Activated CD4-positive, alpha-beta memory T cell treated with anti-CD3 and anti-CD28 coated beads for 36 hours (primary cell): Measurements from ENCODE around the gene CHTOP. TPM values are rescaled to one million over a fixed set of nuclear protein-coding genes. Genes with fewer than 3 reads are reported as not detected.

Experiments
- CTCF ChIA-PET: fragments of 350-600 bp; sonication (Branson Sonifier 250); formaldehyde crosslinking; loops from one replicate; lab custom pipeline; 2021; ENCODE audit warnings: antibody characterized with exemption, inconsistent platforms; lab: Charles Lee
- POLR2A ChIA-PET: fragments of 350-600 bp; sonication (Branson Sonifier 250); formaldehyde crosslinking; loops from one replicate; lab custom pipeline; 2021; ENCODE audit warnings: antibody characterized with exemption; lab: Charles Lee
- DNase-seq: peaks from one replicate; pipeline ENCODE4 v3.0.0-alpha.2; 2020
- H3K27ac Mint-ChIP-seq: one replicate; pipeline ENCODE4 v1.8.0; 2021; ENCODE audit warnings: mixed read lengths
- H3K27me3 Mint-ChIP-seq: one replicate; pipeline ENCODE4 v1.8.0; 2021; ENCODE audit warnings: mixed read lengths
- H3K36me3 Mint-ChIP-seq: one replicate; pipeline ENCODE4 v1.8.0; 2021; ENCODE audit warnings: mixed read lengths
- H3K4me1 Mint-ChIP-seq: one replicate; pipeline ENCODE4 v1.8.0; 2021; ENCODE audit warnings: low read depth, mixed read lengths
- H3K4me3 Mint-ChIP-seq: one replicate; pipeline ENCODE4 v1.8.0; 2021; ENCODE audit warnings: mild to moderate bottlenecking, mixed read lengths
- H3K9me3 Mint-ChIP-seq: one replicate; pipeline ENCODE4 v1.8.0; 2021; ENCODE audit warnings: mixed read lengths
- intact Hi-C: fragments of 100-400 bp; cut with micrococcal nuclease; formaldehyde crosslinking; loops from one replicate; pipeline ENCODE4 v1.15.1; 2023
- total RNA-seq, 2 experiments: library from RNA; stranded (reverse); gene quantifications; one replicate each; pipeline ENCODE4 v1.2.3, GENCODE V29; 2021

The CHTOP gene
- total RNA-seq, 2 experiments from 2014 or later: 92.5 to 94.7 TPM

DNA sequence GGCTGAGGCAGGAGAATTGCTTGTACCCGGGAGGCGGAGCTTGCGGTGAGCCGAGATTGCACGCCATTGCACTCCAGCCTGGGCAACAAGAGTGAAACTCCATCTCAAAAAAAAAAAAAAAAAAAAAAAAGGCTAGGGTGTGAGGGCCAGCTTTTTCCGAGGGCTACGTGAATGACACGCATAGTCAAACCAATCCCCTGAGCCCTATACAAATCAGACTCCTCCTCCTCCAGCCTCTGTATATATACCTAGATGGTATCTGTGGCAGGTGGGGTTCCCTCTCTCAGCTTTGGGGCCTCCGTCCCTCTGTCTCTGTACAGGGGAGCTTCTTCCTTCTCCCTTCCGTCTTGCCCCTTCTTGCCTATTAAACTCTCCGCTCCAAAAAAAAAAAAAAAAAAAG is 27.7 kb upstream of the CHTOP start:
- Mint-ChIP-seq H3K27me3 (no peaks in the 10 kb centered on the region), H3K9me3 (no peaks in the 10 kb centered on the region), H3K4me1 (no peaks in the 10 kb centered on the region), H3K4me3 (no peak overlapping the region), H3K36me3 (no peaks in the 10 kb centered on the region), H3K27ac (no peak overlapping the region)
- CTCF ChIA-PET: no interaction called here
- intact Hi-C loops: no loop called here
- DNase-seq: no peak
- POLR2A ChIA-PET: no interaction called here

DNA sequence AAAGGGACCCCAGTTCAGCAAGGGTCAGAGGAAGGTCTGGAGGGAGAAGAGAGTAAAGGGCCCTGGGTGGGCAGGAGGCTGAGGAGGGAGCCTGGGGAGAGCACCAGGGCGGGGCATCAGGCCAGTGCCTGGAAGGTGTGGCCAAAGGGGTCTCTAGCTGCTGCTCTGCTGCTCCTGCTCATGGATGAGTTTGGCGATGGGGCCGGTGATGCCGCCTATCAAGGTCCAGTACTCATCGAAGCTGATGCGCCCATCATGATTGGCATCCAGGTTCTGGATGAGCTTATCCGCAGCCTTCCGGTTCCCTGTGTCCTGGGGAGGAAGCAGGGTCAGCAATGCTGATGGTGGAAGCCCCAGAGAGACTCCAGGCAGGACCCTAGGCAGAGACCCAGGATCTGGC is 26.5 kb upstream of the CHTOP start:
- Mint-ChIP-seq H3K36me3 (no peaks in the 10 kb centered on the region), H3K27me3 (no peaks in the 10 kb centered on the region), H3K27ac (no peak overlapping the region), H3K9me3 (no peaks in the 10 kb centered on the region), H3K4me3 (no peak overlapping the region), H3K4me1 (no peaks in the 10 kb centered on the region)
- intact Hi-C loops: no loop called here
- CTCF ChIA-PET: interaction anchor here (1.3 kb wide), 1 partner anchor 10 kb away, joined by 3 read pairs; no protein-coding TSS in a partner anchor
- no peak for DNase-seq
- POLR2A ChIA-PET: no interaction called here

- ChIA-PET POLR2A (no interaction called here), CTCF (interaction anchor here (1.3 kb wide), 1 partner anchor 9 kb away, joined by 3 read pairs; no protein-coding TSS in a partner anchor)
These were observed 25.7 kb upstream of the CHTOP start for GRCh38 chr1:153608089-153608682.

DNA sequence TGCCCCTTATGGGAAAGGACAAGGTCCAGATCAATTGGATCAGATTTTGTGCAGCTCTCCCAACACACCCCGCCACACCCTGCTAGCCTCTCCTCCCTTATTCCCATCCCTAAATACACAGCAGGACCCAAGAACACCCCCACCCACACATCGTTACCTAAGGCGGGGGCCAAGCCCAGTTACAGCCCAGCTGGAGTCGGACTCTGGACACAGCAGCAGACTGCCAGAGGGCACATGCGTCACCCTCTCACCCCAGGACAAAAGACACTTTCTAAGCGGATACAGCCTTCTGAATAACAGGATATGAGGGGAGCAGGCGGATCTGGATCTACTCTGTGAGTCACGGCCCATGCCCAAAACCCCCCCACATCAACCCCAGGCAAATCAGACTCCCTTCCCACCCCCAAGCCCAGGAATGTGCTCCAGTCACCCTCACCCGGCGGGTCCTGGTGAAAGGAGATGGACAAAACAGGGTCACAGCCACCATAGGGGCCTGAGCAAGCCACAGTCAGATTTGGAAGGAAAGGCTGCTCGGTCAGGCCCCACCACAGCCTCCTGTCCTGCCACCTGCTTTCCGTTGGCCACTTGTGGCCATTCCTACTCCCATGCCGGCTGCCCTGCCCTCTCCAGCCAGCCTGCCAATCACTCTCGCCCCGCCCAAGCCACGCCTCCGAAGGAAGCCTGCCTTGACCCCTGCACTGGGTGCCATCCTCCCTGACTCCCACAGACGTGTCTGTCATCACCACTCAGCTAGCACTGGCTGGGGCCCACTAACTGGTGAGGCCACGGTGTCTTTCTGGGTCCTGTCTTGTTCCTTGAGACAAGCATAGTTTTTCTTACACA is 24.9 kb upstream of the CHTOP start:
- no peak overlapping the region for H3K27ac Mint-ChIP-seq
- DNase-seq: no peak
- H3K4me1 Mint-ChIP-seq: no peaks in the 10 kb centered on the region
- ChIA-PET CTCF (interaction anchor here (1.3 kb wide), 1 partner anchor 9 kb away, joined by 3 read pairs; no protein-coding TSS in a partner anchor), POLR2A (no interaction called here)
- intact Hi-C loops: no loop called here
- H3K9me3 Mint-ChIP-seq: no peaks in the 10 kb centered on the region
- H3K4me3 Mint-ChIP-seq: no peak overlapping the region
- no peaks in the 10 kb centered on the region for H3K27me3 Mint-ChIP-seq
- H3K36me3 Mint-ChIP-seq: no peaks in the 10 kb centered on the region

More at GRCh38 chr1:153608089-153608682, 25.7 kb upstream of the CHTOP start:
- no peak for DNase-seq
- intact Hi-C loops: no loop called here
- Mint-ChIP-seq H3K4me1 (no peaks in the 10 kb centered on the region), H3K4me3 (no peak overlapping the region), H3K27ac (no peak overlapping the region), H3K36me3 (no peaks in the 10 kb centered on the region), H3K9me3 (no peaks in the 10 kb centered on the region), H3K27me3 (no peaks in the 10 kb centered on the region)

DNA sequence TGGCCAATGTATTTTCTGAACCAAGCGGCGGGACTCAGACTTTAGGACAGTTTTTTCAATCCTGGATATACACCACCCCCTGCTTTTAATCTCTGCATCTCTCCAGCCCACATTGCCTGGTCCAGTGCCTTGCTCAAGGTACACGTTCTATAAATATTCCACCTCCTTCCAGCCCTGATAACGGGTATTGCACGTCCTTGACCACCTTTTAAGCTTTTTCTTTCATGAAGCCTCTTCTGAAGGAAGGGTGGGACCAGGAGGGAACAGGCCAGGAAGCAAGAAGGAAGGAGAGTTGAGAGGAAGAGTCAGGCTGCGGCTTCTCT is 24.3 kb upstream of the CHTOP start:
- Mint-ChIP-seq H3K27ac (no peak overlapping the region), H3K4me1 (no peaks in the 10 kb centered on the region), H3K27me3 (no peaks in the 10 kb centered on the region), H3K4me3 (no peak overlapping the region), H3K36me3 (no peaks in the 10 kb centered on the region), H3K9me3 (no peaks in the 10 kb centered on the region)
- intact Hi-C loops: no loop called here
- ChIA-PET POLR2A (no interaction called here), CTCF (no interaction called here)
- DNase-seq: no peak

GRCh38 chr1:153610334-153610733 is 23.5 kb upstream of the CHTOP start:
- Mint-ChIP-seq H3K9me3 (no peaks in the 10 kb centered on the region), H3K4me1 (no peaks in the 10 kb centered on the region), H3K36me3 (no peaks in the 10 kb centered on the region), H3K27ac (no peak overlapping the region), H3K27me3 (no peaks in the 10 kb centered on the region), H3K4me3 (no peak overlapping the region)
- ChIA-PET POLR2A (no interaction called here), CTCF (interaction anchor here (1.3 kb wide), 1 partner anchor 100 kb away, joined by 3 read pairs; no protein-coding TSS in a partner anchor)
- DNase-seq: no peak
- intact Hi-C loops: no loop called here

DNA sequence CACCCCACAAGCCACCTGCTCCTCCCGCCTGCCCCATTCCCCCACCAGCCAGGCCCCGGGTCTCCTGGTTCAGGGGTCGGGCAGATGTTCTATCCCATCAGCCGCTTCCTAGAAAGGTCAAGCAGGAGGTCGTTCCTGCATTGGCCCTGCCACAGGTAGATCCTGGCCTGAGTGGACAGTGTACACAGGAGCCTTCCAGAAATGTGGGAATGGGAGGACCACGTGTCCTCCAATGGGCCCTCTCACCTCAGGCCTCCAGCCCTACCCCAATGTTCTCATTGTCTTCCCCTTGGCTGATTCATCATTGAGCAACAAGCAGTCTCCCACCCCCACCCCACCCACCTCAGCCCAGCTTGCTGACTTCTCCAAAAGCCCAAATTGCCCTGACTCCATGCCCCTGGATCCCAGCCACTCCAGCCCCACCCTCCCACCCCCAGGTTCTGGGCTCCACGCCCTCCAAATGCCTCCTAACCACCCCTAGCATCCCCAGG is 23.0 kb upstream of the CHTOP start:
- Mint-ChIP-seq H3K27ac (no peak overlapping the region), H3K36me3 (no peaks in the 10 kb centered on the region), H3K9me3 (no peaks in the 10 kb centered on the region), H3K27me3 (no peaks in the 10 kb centered on the region), H3K4me1 (no peaks in the 10 kb centered on the region), H3K4me3 (no peak overlapping the region)
- intact Hi-C loops: no loop called here
- ChIA-PET POLR2A (no interaction called here), CTCF (interaction anchor here (1.3 kb wide), 1 partner anchor 101 kb away, joined by 3 read pairs; no protein-coding TSS in a partner anchor)
- no peak for DNase-seq

DNA sequence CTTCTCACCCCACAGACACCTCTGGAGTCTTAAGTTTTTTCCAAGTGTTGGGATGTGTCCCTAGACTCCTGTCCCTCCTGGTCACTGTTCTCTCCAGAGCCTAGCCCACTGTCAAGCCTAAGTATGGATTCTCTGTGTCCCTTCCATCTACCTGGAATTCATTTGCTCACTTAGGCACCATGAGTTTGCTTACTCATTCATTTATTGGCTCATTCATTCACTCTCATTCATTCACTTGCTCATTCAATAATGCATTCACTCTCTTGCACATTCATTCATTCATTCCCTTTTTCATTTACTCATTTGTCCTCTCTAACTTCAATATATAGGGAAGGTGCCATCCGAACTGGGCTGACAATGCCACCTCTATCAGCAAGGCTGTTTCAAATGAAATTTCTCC is 22.5 kb upstream of the CHTOP start:
- intact Hi-C loops: no loop called here
- Mint-ChIP-seq H3K27me3 (no peaks in the 10 kb centered on the region), H3K36me3 (no peaks in the 10 kb centered on the region), H3K4me1 (no peaks in the 10 kb centered on the region), H3K4me3 (no peak overlapping the region), H3K27ac (no peak overlapping the region), H3K9me3 (no peaks in the 10 kb centered on the region)
- DNase-seq: no peak
- ChIA-PET POLR2A (no interaction called here), CTCF (no interaction called here)

- CTCF ChIA-PET: no interaction called here
- H3K27me3 Mint-ChIP-seq: no peaks in the 10 kb centered on the region
- no peaks in the 10 kb centered on the region for H3K4me1 Mint-ChIP-seq
- no peak overlapping the region for H3K4me3 Mint-ChIP-seq
- DNase-seq: no peak
- POLR2A ChIA-PET: no interaction called here
- intact Hi-C loops: no loop called here
- no peak overlapping the region for H3K27ac Mint-ChIP-seq
- H3K36me3 Mint-ChIP-seq: no peaks in the 10 kb centered on the region
- H3K9me3 Mint-ChIP-seq: no peaks in the 10 kb centered on the region
These were observed 21.6 kb upstream of the CHTOP start for GRCh38 chr1:153612111-153612754.

DNA sequence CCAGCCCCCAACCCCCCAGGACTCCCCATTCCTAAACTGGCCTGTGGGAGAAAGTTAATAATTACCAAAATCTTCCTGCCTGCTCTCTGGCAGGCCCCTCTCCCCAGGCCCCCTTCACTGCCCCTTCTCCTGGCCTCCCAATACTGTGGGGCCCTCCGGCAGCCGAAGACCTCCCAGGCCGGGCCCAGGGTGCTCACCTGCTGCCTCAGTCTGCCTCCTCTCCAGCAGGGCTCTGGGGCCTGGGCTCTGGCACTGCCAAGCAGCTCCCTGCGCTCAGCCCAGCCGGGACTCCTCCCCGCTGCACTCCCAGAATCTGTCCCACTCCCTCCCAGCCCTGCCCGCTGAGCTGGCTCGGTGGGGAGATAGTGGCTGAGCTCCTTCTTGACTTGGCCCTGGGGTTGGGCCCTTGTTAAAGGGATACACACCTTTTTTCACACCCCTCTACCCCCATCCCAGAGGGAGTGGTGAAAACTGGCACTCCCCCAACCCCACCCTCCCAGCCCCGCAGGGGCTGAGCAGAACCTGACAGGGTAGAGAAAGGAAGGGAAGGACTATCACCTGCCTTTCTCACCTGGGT is 21.0 kb upstream of the CHTOP start, which contains the start of gene S100A16:
S100A16 (minus strand) TSS at position 383 of the 577 bp plus-strand sequence. CDS start 4,986 bp downstream, outside the sequence.
- Mint-ChIP-seq H3K4me3 (no peak within 1 kb of the TSS), H3K27ac (no peak within 1 kb of the TSS), H3K27me3 (no peaks in the 10 kb centered on the region), H3K36me3 (no peaks in the 10 kb centered on the region), H3K4me1 (no peaks in the 10 kb centered on the region), H3K9me3 (no peaks in the 10 kb centered on the region)
- intact Hi-C loops: no loop called here
- DNase-seq: no peak
- CTCF ChIA-PET: interaction anchor here (3.6 kb wide), 1 partner anchor 80 kb away, joined by 14 read pairs; no protein-coding TSS in a partner anchor
- POLR2A ChIA-PET: no interaction called here

DNA sequence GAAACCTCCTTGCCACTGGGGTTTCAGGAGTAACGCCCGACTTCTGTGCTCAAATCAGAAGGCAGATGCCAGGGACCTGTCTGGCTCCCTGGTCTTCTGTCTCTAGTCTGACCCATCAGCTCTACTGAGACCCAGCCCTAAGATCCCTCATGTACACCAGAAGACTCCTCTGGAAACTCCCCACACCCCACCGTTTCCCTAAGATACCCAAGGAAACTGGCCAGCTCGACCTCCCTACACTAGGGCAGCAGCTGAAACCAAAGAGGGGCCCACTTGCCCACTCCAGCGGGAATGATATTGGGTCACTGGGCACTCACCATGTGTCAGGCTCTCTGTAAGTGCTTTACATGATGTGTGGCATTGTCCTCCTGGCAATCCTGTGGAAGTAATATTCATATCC is 20.5 kb upstream of the CHTOP start:
- H3K27ac Mint-ChIP-seq: no peak overlapping the region
- no peak overlapping the region for H3K4me3 Mint-ChIP-seq
- H3K27me3 Mint-ChIP-seq: no peaks in the 10 kb centered on the region
- H3K36me3 Mint-ChIP-seq: no peaks in the 10 kb centered on the region
- H3K4me1 Mint-ChIP-seq: no peaks in the 10 kb centered on the region
- intact Hi-C loops: no loop called here
- H3K9me3 Mint-ChIP-seq: no peaks in the 10 kb centered on the region
- no peak for DNase-seq
- ChIA-PET CTCF (interaction anchor here (3.1 to 3.6 kb wide), 2 partner anchors 81 to 102 kb away, joined by 14 to 23 read pairs; no protein-coding TSS in a partner anchor), POLR2A (no interaction called here)
